Measurements from ENCODE around the gene DDI1.
"Not testable (repeated sequence)": the region's sequence is repeated elsewhere in the genome, so short reads cannot be mapped to it uniquely, and the experiment has no call there.

The DDI1 gene

GRCh38 chr11:104041792-104042191 lies 5.4 kb downstream of the DDI1 start:
- DNase-seq (ENCODE audit: low read depth in 2 of 2) = no peak

GRCh38 chr11:104043142-104043541 lies 6.7 kb downstream of the DDI1 start:
- DNase-seq (ENCODE audit: low read depth in 2 of 2) = no peak

DNA sequence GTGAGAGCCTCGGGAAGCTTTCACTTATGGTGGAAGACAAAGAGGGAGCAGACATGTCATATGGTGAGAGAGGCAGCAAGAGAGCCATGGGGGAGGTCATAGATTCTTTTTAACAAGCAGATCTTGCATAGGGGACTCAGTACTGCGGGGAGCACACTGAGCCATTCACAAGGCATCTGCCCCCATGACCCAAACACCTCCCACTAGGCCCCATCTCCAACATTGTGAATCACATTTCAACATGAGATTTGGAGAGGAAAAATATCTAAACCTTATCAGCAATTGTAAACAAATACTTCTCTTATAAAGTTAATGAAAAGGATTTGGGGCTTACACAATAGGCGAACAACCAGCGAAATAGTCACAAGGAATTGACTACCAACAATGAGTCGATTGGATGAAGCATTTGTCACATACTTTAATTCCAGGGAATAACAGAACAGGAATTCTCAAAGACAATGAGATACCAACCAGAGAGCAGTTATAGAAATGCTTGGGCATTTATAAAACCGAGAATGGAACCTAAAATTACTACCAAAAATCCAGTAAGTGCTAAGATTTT lies 7.3 kb downstream of the DDI1 start:
- no peak for DNase-seq (ENCODE audit: low read depth in 2 of 2)

DNA sequence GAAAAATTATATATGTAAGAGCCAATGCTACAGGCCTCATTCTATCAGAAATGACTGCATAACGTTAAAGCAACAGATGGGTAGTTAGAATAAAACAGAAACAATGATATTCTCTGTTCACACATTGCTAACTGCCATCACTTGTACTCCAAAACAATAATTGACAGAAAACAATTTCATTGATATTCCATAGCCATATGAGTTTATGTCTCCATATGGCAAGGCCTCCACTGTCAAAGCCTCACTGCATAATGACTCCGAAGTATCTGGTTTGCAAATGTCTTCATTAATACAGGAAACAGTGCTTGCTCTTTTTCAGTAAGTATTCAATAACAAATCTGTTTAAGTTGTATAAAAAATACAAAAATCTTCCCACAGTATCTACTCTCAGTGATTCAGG lies 9.9 kb downstream of the DDI1 start:
- DNase-seq (ENCODE audit: low read depth in 2 of 2) = no peak

DNA sequence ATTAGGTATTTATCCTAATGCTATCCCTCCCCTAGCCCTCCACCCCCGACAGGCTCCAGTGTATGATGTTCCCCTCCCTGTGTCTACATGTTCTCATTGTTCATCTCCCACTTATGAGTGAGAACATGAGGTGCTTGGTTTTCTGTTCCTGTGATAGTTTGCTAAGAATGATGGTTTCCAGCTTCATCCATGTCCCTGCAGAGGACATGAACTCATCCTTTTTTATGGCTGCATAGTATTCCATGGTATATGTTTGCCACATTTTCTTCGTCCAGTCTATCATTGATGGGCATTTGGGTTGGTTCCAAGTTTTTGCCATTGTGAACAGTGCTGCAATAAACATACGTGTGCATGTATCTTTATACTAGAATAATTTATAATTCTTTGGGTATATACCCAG lies 10.4 kb downstream of the DDI1 start:
- DNase-seq (ENCODE audit: low read depth in 2 of 2) = not testable (repeated sequence)

GRCh38 chr11:104049116-104049515 lies 12.7 kb downstream of the DDI1 start:
- no peak for DNase-seq (ENCODE audit: low read depth in 2 of 2)

DNA sequence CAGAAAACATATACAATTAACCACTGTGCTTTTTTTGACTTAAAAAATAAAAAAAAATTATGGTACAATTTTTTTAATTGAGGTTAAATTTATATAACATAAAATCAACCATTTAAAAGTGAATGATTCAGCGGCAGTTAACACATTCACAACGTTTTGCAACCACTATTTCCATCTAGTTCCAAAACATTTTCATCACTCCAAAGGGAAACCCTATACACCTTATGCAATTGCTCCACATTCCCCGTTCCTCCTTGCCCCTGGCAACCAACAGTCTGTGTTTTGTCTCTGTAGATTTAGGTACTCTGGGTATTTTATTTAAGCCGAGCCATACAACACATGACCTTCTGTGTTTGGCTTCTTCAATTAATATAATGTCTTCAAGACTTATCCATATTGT lies 15.3 kb downstream of the DDI1 start:
- DNase-seq (ENCODE audit: low read depth in 2 of 2) = no peak

- no peak for DNase-seq (ENCODE audit: low read depth in 2 of 2)
Observed at GRCh38 chr11:104053743-104054478, 17.5 kb downstream of the DDI1 start.

DNA sequence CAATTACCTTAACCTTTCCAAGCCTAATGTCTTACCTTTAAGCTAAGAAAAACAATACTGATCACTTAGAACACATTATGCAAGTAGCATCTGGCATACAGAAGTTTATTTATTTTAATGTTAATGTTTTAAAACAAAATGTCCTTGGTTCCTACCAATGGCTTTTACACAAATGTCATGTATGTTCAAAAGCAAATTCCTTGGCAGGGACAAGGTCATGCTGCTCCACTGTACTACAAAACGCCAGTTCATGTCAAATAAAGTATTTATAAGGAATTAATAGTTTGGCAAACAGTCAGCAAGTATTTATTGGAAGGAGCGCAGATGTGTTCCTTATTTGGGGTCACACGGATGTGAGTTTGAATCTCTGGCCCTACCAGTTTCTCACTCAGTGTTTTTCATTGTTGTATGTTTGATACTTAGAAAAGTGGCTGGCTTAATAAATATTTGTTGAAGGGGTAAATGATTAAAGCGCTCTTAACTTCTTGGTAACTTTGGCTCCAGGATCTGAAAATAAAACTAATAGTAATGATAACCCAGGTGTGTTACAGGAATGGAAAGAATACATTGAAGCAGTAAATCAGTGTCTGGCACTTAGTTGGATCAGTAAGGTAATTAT lies 18.6 kb downstream of the DDI1 start:
- DNase-seq (ENCODE audit: low read depth in 2 of 2) = no peak

DNA sequence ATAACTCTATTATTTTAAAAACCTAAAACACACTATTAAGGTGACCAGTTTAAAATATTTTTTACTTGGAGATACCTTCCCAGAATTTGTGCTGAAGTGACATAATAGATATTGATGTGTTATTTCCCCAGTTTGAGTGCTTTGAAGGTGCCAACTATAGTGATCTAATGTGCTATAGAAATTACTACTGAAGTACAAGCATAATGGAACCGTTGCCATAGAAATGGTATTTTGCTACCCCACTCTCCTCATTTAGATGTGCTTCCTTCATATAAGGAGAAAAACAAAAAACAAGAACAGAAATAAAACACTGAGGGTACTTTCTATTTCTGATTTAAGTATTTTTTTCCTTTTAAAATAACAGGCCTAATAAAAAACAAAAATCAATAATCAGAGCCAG lies 19.2 kb downstream of the DDI1 start:
- no peak for DNase-seq (ENCODE audit: low read depth in 2 of 2)

DNA sequence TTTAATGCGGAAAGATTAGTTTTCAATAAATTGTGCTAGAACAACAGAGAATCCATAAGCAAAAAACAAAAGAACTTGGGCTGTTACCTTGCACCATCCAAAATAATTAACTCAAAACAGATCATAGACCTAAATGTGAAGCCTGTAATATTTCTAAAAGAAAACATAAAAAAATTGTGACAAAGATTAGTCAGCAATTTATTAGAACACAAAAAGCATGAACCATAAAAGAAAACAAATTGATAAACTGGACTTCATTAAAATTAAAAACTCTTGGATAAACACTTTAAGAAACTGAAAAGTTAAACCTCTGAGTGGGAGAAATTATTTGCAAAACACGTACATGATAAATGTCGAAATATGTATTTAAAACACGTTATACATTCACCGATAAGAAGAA lies 21.5 kb downstream of the DDI1 start:
- DNase-seq (ENCODE audit: low read depth in 2 of 2) = no peak

GRCh38 chr11:104058680-104059079 lies 22.2 kb downstream of the DDI1 start:
- no peak for DNase-seq (ENCODE audit: low read depth in 2 of 2)

- DNase-seq (ENCODE audit: low read depth in 2 of 2) = no peak
Observed at GRCh38 chr11:104060004-104060794, 23.8 kb downstream of the DDI1 start.

DNA sequence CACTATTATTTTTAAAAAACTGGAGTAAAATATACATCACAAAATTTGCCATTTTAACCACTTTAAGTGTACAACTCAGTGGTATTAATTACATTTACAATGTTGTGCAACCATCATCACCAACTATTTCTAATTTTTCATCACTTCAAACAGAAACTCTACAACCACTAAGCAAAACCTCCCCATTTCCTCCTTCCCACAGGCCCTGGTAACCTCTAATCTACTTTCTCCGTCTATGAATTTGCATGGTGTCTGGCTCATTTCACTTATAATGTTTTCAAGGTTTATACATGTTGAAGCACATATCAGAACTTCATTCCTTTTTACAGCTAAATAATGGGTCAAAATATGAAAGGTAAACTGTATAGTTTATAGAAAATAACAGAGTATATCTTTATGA lies 24.4 kb downstream of the DDI1 start:
- no peak for DNase-seq (ENCODE audit: low read depth in 2 of 2)

DNA sequence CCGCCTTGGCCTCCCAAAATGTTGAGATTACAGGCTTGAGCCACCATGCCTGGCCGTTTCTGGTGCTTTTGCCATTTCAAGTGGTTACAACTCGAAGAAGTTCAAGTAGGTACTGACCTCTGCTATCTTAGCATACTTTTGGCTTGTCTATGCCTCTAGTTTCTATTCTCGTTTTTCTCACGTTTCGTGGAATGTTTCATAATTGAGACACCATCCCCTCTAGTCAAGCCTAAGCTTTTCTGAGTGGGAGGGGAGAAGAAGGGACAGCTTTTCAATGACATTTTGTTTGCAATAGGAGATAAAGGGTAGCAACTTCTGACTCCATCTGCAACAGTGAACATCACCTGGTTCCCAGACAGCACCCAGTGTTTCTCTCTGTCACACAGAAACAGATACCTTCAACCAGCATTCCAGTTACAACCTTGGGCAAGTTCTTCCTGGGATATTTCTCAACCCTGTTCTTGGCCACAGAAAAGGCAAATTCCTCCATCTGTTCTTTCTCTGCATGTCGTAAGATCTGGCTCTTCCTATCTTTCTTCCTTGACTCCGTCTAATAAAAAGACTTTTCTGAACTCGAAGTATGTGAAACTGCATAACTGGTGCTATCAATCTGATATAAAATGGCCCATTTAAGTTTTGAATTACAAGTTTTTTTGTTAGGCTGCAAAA lies 25.5 kb downstream of the DDI1 start:
- no peak for DNase-seq (ENCODE audit: low read depth in 2 of 2)

GRCh38 chr11:104064034-104064630 lies 27.7 kb downstream of the DDI1 start:
- DNase-seq (ENCODE audit: low read depth in 2 of 2) = no peak

DNA sequence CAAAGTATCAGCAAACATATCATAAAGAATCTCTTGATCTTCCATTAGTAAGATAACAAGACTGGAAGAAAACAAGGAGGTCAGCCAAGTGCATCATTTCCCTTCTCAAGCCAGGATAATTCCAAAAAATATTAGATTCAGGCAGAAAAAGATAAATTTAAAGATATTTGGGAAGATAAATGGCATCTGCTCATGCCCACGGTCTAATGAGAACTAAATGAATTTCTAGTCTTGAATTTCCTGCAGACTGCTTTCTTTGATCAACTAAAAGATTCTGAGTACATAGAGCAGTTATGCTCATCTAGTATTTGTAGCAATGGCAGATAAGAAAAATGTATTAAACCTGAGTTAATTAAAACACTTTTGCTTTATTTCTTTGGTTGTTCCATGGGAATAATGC lies 31.1 kb downstream of the DDI1 start:
- DNase-seq (ENCODE audit: low read depth in 2 of 2) = no peak

GRCh38 chr11:104073950-104074705 lies 37.7 kb downstream of the DDI1 start:
- DNase-seq (ENCODE audit: low read depth in 2 of 2) = no peak

GRCh38 chr11:104075091-104075490 lies 38.7 kb downstream of the DDI1 start:
- DNase-seq (ENCODE audit: low read depth in 2 of 2) = no peak

GRCh38 chr11:104075706-104076105 lies 39.3 kb downstream of the DDI1 start:
- DNase-seq (ENCODE audit: low read depth in 2 of 2) = no peak

- no peak for DNase-seq (ENCODE audit: low read depth in 2 of 2)
Observed at GRCh38 chr11:104076455-104076854, 40.0 kb downstream of the DDI1 start.
